ENCODE results near the gene KIF5C.

The KIF5C gene

GRCh38 chr2:149056541-149057255, 181.7 kb downstream of the KIF5C start:
- DNase-seq: no peak

- DNase-seq: no peak
These were observed 182.4 kb downstream of the KIF5C start for GRCh38 chr2:149057401-149057800.

GRCh38 chr2:149058936-149059335, 183.9 kb downstream of the KIF5C start:
- DNase-seq: no peak

GRCh38 chr2:149059822-149060221, 184.8 kb downstream of the KIF5C start:
- DNase-seq: no peak

- DNase-seq: no peak
These were observed 186.2 kb downstream of the KIF5C start for GRCh38 chr2:149061133-149061745.

GRCh38 chr2:149062531-149062930, 187.5 kb downstream of the KIF5C start:
- DNase-seq: no peak

GRCh38 chr2:149063177-149063576, 188.2 kb downstream of the KIF5C start:
- DNase-seq: no peak

GRCh38 chr2:149064365-149064841, 189.4 kb downstream of the KIF5C start:
- no peak for DNase-seq

GRCh38 chr2:149064856-149065630, 190.0 kb downstream of the KIF5C start:
- DNase-seq: no peak

GRCh38 chr2:149068225-149068995, 193.4 kb downstream of the KIF5C start:
- no peak for DNase-seq

GRCh38 chr2:149068996-149069888, 194.2 kb downstream of the KIF5C start:
- no peak for DNase-seq

- DNase-seq: peak; percentile 79
These were observed 195.8 kb downstream of the KIF5C start for GRCh38 chr2:149070681-149071320.

- DNase-seq: no peak
These were observed 200.1 kb downstream of the KIF5C start for GRCh38 chr2:149075105-149075504.

- no peak for DNase-seq
These were observed 200.8 kb downstream of the KIF5C start for GRCh38 chr2:149075853-149076252.
